Stimulated activated CD4-positive, alpha-beta T cell treated with anti-CD3 and anti-CD28 coated beads, Interleukin-2, amount 100 ng/mL, for 4 hours (primary cell): ENCODE results near the gene WNT9B.

Experiments
- DNase-seq: peaks from one replicate; pipeline ENCODE4 v3.0.0-alpha.2; 2020; ENCODE audit warnings: low read depth

The WNT9B gene

DNA sequence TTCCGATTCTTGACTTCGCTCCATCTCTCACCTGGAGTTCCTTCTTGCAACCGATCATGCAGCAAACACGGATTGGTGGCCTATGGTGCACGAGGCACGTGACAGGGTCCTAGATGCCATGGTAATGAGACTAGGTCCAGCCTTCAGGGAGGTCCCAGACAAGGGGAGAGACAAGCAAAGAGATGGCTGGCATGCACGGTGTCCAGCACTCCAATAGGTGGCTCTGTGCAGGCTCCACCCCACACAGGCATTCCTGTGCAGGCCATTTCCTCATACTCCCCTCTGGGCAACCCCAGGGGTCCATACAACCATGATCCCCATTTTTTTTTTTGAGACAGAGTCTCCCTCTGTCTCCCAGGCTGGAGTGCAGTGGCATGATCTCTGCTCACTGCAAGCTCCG is 31.3 kb downstream of the WNT9B start:
- DNase-seq, result no peak

GRCh38 chr17:46883871-46884520 is 32.6 kb downstream of the WNT9B start:
- DNase-seq, result no peak

DNA sequence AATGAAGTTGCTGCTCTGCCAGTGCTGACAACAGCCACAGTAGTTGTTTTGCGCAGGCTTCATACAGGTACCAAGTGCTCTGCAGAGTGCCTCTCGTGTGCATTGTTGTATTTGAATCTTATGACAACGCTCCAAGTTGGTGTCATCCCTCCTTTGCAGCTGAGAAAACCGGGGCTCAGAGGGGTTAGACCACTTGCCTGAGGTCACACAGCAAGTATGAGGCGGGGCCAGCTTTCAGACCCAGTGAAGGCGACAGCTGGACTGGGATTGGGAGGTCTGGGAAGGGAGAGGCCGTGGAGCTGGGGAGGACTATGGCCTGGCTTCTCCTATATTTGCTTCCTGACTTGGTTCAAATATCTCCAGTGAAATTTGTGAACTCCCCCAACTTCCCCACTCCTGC is 33.2 kb downstream of the WNT9B start:
- DNase-seq, result no peak

DNA sequence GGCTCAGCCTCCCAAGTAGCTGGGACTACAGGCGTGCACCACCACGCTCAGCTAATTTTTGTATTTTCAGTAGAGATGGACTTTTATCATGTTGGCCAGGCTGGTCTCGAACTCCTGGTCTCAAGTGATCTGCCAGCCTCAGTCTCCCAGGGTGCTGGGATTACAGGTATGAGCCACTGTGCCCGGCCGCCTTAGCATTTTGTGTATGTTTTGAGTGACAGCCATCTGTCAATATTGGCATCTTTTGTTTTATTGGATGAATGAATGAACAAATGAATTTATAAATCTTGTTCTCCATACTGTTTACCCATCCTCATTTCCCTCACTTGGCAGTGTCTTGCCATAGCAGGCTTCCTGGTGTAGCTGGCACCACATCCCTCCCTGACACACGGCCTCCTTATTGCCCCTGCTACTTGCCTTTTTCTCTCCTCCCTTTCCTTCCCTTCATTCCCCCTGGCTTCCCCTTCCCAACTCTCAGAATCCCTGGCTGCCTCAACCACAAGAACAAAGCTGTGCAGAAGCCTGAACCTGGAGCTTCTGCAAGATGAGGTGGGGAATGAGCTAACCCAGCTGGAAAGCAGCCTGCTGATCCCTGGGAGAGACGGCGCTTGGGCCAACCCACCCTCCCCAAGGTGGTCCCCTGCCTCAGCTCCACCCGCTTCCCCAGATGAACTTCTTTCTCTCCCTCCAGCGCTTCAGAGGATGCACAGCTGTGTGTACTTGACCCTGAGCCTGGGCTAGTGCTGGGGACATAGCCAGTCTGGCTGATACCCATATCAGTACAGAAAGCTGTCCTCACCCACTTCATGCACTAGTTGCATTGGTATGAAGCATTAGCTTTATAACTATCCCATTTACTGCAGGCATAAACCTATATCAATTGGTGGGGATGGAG is 34.3 kb downstream of the WNT9B start:
- no peak for DNase-seq

GRCh38 chr17:46886310-46886663 is 34.9 kb downstream of the WNT9B start:
- no peak for DNase-seq

- no peak for DNase-seq
These were observed 36.3 kb downstream of the WNT9B start for GRCh38 chr17:46887717-46888116.

DNA sequence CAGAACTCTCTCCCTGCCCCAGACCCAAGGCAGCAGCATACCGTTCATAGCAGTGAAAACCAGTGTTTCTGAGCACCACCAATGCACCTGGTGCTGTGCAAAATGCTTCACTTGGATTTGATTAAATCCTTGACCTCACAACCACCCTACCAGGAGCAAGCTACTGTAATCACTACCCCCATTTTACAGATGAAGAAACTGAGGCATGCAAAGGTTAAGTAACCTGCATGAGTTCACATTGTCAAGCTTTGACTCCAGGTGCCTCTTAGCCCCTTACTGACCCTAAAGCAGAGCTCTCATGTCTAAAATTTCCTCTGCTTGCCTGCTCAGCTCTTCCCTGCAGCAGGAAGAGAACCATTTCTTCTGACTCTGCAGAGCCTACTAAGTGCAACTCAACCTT is 37.3 kb downstream of the WNT9B start:
- DNase-seq, result no peak

- no peak for DNase-seq
These were observed 38.1 kb downstream of the WNT9B start for GRCh38 chr17:46889519-46889918.

DNA sequence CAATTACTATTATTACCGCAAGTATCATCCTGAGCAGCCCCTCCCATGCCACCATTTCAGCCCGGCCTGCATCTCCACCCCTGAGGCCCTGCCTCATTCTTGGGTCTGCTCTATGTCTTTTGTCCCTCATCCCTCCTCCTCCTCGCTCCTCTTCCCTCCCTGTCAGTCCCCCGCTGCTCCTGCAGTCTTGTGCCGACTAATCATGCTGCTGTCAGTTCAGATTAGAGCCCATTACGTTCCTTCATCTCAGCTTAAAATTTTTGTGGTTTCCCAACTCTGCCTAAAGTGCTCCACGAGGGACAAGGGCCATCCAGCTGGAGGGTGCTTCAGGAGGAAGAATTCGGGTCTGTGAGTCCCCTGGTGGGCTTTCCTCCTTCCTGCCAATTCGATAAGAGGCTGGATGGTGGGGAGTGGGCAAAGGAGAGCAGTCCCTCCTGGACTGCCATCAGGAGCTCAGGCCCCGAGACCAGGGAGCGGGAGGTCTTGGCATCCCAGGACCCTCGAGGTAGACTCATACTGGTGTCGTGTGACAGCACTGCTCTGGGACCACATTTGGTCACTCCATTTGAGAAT is 38.7 kb downstream of the WNT9B start:
- DNase-seq, result no peak

- DNase-seq, result no peak
These were observed 39.3 kb downstream of the WNT9B start for GRCh38 chr17:46890638-46891037.

DNA sequence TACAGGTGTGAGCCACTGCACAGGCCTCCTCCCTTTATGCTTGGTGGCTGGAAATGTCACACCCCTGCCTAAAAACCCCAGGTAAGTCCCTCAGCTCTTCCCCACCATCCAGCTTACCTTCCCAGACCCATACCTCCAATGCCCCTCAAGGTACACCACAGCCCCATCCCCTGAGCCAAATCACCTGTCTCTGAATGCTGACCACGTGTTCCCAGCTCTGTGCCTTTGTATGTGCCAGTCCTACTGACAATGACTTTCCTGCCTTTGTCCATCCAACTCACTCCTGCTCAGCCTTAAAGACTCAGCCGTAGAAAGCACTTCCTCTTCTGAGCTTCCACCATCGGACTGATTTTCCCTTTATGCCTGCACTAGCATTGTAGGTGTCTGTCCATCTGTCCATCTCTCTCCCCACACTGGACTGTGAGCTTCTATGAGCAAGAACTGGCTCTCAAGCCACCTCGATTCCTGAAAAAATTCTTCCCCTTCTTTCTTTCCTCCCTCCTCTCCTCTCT is 40.9 kb downstream of the WNT9B start:
- no peak for DNase-seq

GRCh38 chr17:46894024-46894423 is 42.6 kb downstream of the WNT9B start:
- DNase-seq, result no peak

DNA sequence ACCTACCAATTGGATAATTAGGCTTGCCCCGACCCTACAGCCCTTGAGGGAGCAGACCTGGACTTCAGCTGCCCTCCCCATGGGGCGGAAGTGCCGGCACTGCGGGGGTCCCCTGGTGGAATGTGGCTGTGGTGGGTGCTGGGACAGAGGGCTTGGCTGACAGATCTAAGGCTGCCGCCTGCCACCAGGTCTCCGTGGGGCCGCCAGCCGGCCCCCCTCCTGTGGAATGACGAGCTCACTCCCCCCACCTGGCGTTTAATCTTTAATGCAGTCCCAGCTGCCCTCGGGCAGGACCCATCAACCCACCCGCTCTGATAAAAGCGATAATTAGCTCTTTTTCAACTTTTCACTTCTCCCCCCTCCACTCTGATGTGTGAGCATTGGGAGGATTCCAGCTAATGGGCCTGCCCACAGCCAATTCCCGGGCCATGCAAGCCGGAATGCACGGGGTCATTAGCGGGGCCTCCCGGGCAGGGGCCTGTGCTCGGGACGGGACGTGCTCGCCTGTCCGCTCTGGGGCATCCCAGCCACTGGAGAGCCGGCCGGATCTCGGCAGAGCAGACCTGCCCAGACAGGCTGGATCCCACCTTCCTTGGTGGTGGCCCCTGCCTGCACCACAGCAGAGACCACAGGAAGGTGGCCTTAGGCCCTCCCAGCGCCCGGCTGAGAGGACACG is 43.2 kb downstream of the WNT9B start:
- DNase-seq, result no peak

- no peak for DNase-seq
These were observed 43.8 kb downstream of the WNT9B start for GRCh38 chr17:46895171-46895570.

- DNase-seq, result no peak
These were observed 45.6 kb downstream of the WNT9B start for GRCh38 chr17:46896991-46897390.

- no peak for DNase-seq
These were observed 47.0 kb downstream of the WNT9B start for GRCh38 chr17:46898364-46898763.

GRCh38 chr17:46898860-46899259 is 47.5 kb downstream of the WNT9B start:
- DNase-seq, result no peak

DNA sequence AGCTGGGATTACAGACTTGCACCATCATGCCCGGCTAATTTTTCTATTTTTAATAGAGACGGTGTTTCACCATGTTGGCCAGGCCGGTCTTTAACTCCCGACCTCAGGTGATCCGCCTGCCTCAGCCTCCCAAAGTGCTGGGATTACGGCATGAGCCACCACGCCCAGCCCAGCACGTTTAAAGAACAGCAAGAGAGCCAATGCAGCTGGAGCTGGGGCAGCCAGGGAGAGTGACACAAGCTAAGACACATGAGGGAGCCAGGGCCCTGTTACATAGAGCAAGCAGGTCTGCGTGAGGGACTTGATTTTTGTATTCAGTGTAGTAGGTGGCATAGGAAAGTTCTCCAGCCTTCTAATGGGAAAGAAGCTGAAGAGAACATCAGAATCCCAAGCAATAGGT is 49.9 kb downstream of the WNT9B start:
- no peak for DNase-seq

DNA sequence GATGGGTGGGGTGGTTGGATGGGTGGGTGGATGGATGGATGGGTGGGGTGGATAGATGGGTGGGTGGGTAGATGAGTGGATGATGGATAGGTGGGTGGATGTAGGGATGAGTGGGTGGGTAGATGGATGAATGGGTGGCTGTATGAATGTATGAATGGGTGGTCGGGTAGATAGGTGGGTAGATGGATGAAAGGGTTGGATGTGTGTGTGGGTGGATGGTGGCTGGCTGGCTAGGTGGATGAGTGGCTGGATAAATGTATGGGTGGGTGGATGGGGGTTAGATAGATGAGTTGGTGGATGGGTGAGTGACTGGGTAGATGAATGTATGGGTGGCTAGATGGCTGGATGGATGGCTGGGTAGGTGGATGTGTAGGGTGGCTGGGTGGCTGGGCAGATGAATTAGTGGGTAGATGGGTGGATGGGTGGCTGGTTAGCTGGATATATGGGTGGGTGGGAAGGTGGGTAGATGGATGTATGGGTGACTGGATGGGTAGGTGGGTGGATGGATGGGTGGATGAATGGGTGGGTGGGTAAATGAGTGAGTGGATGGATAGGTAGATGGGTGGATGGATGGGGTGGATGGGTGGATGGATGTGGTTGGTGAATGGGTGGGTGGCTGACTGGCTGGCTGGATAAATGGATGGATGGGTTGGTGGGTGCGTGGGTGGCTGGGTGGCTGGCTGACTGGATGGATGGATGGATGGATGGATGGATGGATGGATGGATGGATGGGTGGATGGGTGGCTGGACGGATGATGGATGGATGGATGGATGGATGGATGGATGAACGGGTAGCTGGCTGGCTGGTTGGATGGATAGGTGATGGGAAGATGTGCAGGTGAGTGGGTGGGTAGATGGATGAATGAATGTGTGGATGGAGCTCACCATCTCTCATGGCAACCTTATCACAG is 52.6 kb downstream of the WNT9B start:
- no peak for DNase-seq

- no peak for DNase-seq
These were observed 56.8 kb downstream of the WNT9B start for GRCh38 chr17:46908068-46908737.
